Pulmonary artery endothelial cell (primary cell): ENCODE measurements around the gene PARG. TPM values are rescaled to one million over a fixed set of nuclear protein-coding genes. Genes with fewer than 3 reads are reported as not detected.
"Not testable (repeated sequence)": the region's sequence is repeated elsewhere in the genome, so short reads cannot be mapped to it uniquely, and the experiment has no call there.

ENCODE experiments used
- DNase-seq: peaks from one replicate; pipeline ENCODE4 v3.0.0-alpha.2; 2011; ENCODE audit warnings: low read depth, low spot score
- total RNA-seq: library from RNA; depleted of rRNA; stranded (reverse); fragments of >200 nt; gene quantifications from 2 replicates; pipeline ENCODE4 v1.2.3, GENCODE V29; 2014

The PARG gene
- total RNA-seq, 1 donor from 2014 or later: 28.4 TPM

- DNase-seq: not testable (repeated sequence)
Observed at GRCh38 chr10:49903829-49904228, 38.0 kb downstream of the PARG start.

- DNase-seq: not testable (repeated sequence)
Observed at GRCh38 chr10:49900406-49900805, 41.4 kb downstream of the PARG start.

GRCh38 chr10:49899999-49900398 is 41.8 kb downstream of the PARG start:
- DNase-seq: not testable (repeated sequence)

- not testable (repeated sequence) for DNase-seq
Observed at GRCh38 chr10:49890025-49890424, 51.8 kb downstream of the PARG start.

GRCh38 chr10:49884739-49885331 is 57.0 kb downstream of the PARG start:
- not testable (repeated sequence) for DNase-seq

- DNase-seq: not testable (repeated sequence)
Observed at GRCh38 chr10:49883852-49884251, 58.0 kb downstream of the PARG start.

GRCh38 chr10:49882327-49882726 is 59.5 kb downstream of the PARG start:
- DNase-seq: not testable (repeated sequence)

GRCh38 chr10:49872740-49873139 is 69.1 kb downstream of the PARG start:
- not testable (repeated sequence) for DNase-seq

- not testable (repeated sequence) for DNase-seq
Observed at GRCh38 chr10:49871462-49871861, 70.4 kb downstream of the PARG start.

GRCh38 chr10:49859933-49860332 is 81.9 kb downstream of the PARG start:
- DNase-seq: not testable (repeated sequence)

GRCh38 chr10:49858697-49859382 is 83.0 kb downstream of the PARG start:
- DNase-seq: not testable (repeated sequence)

GRCh38 chr10:49849520-49849919 is 92.3 kb downstream of the PARG start:
- not testable (repeated sequence) for DNase-seq

- DNase-seq: no peak
Observed at GRCh38 chr10:49844775-49845595, 96.8 kb downstream of the PARG start.

GRCh38 chr10:49842333-49842628 is 99.5 kb downstream of the PARG start:
- DNase-seq: not testable (repeated sequence)

- DNase-seq: no peak
Observed at GRCh38 chr10:49841615-49842332, 100.1 kb downstream of the PARG start.

- no peak for DNase-seq
Observed at GRCh38 chr10:49837685-49838084, 104.1 kb downstream of the PARG start.

GRCh38 chr10:49837051-49837478 is 104.8 kb downstream of the PARG start:
- DNase-seq: no peak

- DNase-seq: no peak
Observed at GRCh38 chr10:49834976-49835375, 106.9 kb downstream of the PARG start.

GRCh38 chr10:49834201-49834600 is 107.6 kb downstream of the PARG start:
- no peak for DNase-seq

- DNase-seq: no peak
Observed at GRCh38 chr10:49833168-49833567, 108.7 kb downstream of the PARG start.

- DNase-seq: peak; percentile 73
Observed at GRCh38 chr10:49831352-49832035, 110.3 kb downstream of the PARG start.
